Loucy (cell line): Measurements from ENCODE around the gene EIF4G3.

Source experiments
- H2AFZ ChIP-seq: fragments of 200-600 bp; sonication (generic); 2 replicates; pipeline ENCODE4 v1.6.0; 2016; ENCODE audit warnings: antibody characterized with exemption, mild to moderate bottlenecking, low read length, moderate library complexity
- H3F3A ChIP-seq: fragments of 200-600 bp; 2 replicates; pipeline ENCODE4 v1.6.0; 2016; ENCODE audit warnings: antibody characterized with exemption, low read depth, mild to moderate bottlenecking
- H3K27me3 ChIP-seq: fragments of 200-600 bp; sonication (generic); 2 replicates; pipeline ENCODE4 v1.6.1; 2014; ENCODE audit warnings: low read length, mild to moderate bottlenecking; ENCODE audit not compliant: insufficient read depth, poor library complexity, severe bottlenecking
- H3K36me3 ChIP-seq: fragments of 200-600 bp; sonication (generic); 2 replicates; pipeline ENCODE4 v1.6.1; 2016; ENCODE audit warnings: low read length; ENCODE audit not compliant: insufficient read depth
- H3K4me1 ChIP-seq: fragments of 200-600 bp; sonication (generic); 2 replicates; pipeline ENCODE4 v1.5.1; 2014; ENCODE audit warnings: low read length, mild to moderate bottlenecking; ENCODE audit not compliant: insufficient read depth, poor library complexity, severe bottlenecking
- H3K4me2 ChIP-seq: fragments of 200-600 bp; sonication (generic); 2 replicates; pipeline ENCODE4 v1.6.0; 2014; ENCODE audit warnings: antibody characterized with exemption, low read length, low read depth, mild to moderate bottlenecking; ENCODE audit not compliant: poor library complexity, severe bottlenecking
- H3K4me3 ChIP-seq: fragments of 200-600 bp; sonication (generic); 2 replicates; pipeline ENCODE4 v1.5.1; 2014; ENCODE audit warnings: low read length, mild to moderate bottlenecking, mixed read lengths; ENCODE audit not compliant: poor library complexity, severe bottlenecking
- H3K79me2 ChIP-seq: fragments of 200-600 bp; sonication (generic); 2 replicates; pipeline ENCODE4 v1.6.1; 2014; ENCODE audit warnings: low read length; ENCODE audit not compliant: insufficient read depth
- H3K9ac ChIP-seq: fragments of 200-600 bp; sonication (generic); 2 replicates; pipeline ENCODE4 v1.6.0; 2014; ENCODE audit warnings: mild to moderate bottlenecking, low read depth, low read length, moderate library complexity; ENCODE audit not compliant: poor library complexity, severe bottlenecking
- H3K9me2 ChIP-seq: fragments of 200-600 bp; sonication (generic); replicated peaks from 2 replicates; pipeline ENCODE4 v1.6.1; 2016; ENCODE audit warnings: low read depth, low read length, mixed read lengths
- H3K9me3 ChIP-seq: fragments of 200-600 bp; sonication (generic); 2 replicates; pipeline ENCODE4 v1.6.1; 2014; ENCODE audit warnings: mild to moderate bottlenecking, antibody characterized with exemption, low read length, low read depth; ENCODE audit not compliant: insufficient read depth
- H4K20me1 ChIP-seq: fragments of 200-600 bp; sonication (generic); 2 replicates; pipeline ENCODE4 v1.6.0; 2014; ENCODE audit warnings: antibody characterized with exemption, low read length, mild to moderate bottlenecking; ENCODE audit not compliant: insufficient read depth, poor library complexity, severe bottlenecking
- CTCF ChIP-seq: fragments of 200-600 bp; sonication (generic); conservative IDR thresholded peaks from 2 replicates; pipeline ENCODE4 v1.5.1; 2014; ENCODE audit warnings: mild to moderate bottlenecking, antibody characterized with exemption, low read length
- EZH2phosphoT487 ChIP-seq: fragments of 200-600 bp; IDR thresholded peaks from 2 replicates; pipeline ENCODE4 v1.6.1; 2018; ENCODE audit warnings: antibody characterized with exemption, mild to moderate bottlenecking, moderate library complexity, borderline replicate concordance

EIF4G3 gene

GRCh38 chr1:21165646-21166045, 11.1 kb downstream of the EIF4G3 start:
- H3K9me3 ChIP-seq, result no peaks in the 10 kb centered on the region
- H3K36me3 ChIP-seq, result no peaks in the 10 kb centered on the region; the same call in 1 of the 2 replicates
- peaks cover 10% of the 10 kb centered on the region for H3K4me1 ChIP-seq
- no peak overlapping the region for H3K4me2 ChIP-seq
- no peak overlapping the region for H3K4me3 ChIP-seq
- TF ChIP-seq CTCF (no peak), EZH2phosphoT487 (no peak)
- H3F3A ChIP-seq, result no peaks in the 10 kb centered on the region
- no peaks in the 10 kb centered on the region for H3K27me3 ChIP-seq
- no peaks in the 10 kb centered on the region for H3K9me2 ChIP-seq
- no peak overlapping the region for H2AFZ ChIP-seq
- H3K79me2 ChIP-seq, result peaks cover 68% of the 10 kb centered on the region
- H4K20me1 ChIP-seq, result peaks cover 23% of the 10 kb centered on the region
- H3K9ac ChIP-seq, result no peak overlapping the region

GRCh38 chr1:21165076-21165475, 11.6 kb downstream of the EIF4G3 start:
- H4K20me1 ChIP-seq, result peaks cover 23% of the 10 kb centered on the region

GRCh38 chr1:21164266-21164665, 12.4 kb downstream of the EIF4G3 start:
- Histone ChIP-seq H3K4me3 (no peak overlapping the region), H3K36me3 (no peaks in the 10 kb centered on the region; the same call in 1 of the 2 replicates), H3K9ac (no peak overlapping the region), H3K9me3 (no peaks in the 10 kb centered on the region), H3K4me2 (no peak overlapping the region), H3K9me2 (no peaks in the 10 kb centered on the region), H3K4me1 (peaks cover 10% of the 10 kb centered on the region), H4K20me1 (peaks cover 23% of the 10 kb centered on the region), H3K79me2 (peaks cover 75% of the 10 kb centered on the region), H2AFZ (no peak overlapping the region), H3F3A (no peaks in the 10 kb centered on the region), H3K27me3 (no peaks in the 10 kb centered on the region)
- no peak for TF ChIP-seq CTCF
- no peak for TF ChIP-seq EZH2phosphoT487

More at GRCh38 chr1:21165076-21165475, 11.6 kb downstream of the EIF4G3 start:
- Histone ChIP-seq H3F3A (no peaks in the 10 kb centered on the region), H3K9ac (no peak overlapping the region), H3K79me2 (peaks cover 67% of the 10 kb centered on the region), H3K36me3 (no peaks in the 10 kb centered on the region; the same call in 1 of the 2 replicates), H3K9me2 (no peaks in the 10 kb centered on the region), H3K4me2 (no peak overlapping the region), H3K27me3 (no peaks in the 10 kb centered on the region), H2AFZ (no peak overlapping the region), H3K4me3 (no peak overlapping the region), H3K9me3 (no peaks in the 10 kb centered on the region), H3K4me1 (peaks cover 10% of the 10 kb centered on the region)
- TF ChIP-seq EZH2phosphoT487 (no peak), CTCF (no peak)
